ENCODE results near the gene MAST2. TPM values are rescaled to one million over a fixed set of nuclear protein-coding genes. Genes with fewer than 3 reads are reported as not detected.

The MAST2 gene
- total RNA-seq, 1 donor from 2014 or later, result 63.9 TPM

DNA sequence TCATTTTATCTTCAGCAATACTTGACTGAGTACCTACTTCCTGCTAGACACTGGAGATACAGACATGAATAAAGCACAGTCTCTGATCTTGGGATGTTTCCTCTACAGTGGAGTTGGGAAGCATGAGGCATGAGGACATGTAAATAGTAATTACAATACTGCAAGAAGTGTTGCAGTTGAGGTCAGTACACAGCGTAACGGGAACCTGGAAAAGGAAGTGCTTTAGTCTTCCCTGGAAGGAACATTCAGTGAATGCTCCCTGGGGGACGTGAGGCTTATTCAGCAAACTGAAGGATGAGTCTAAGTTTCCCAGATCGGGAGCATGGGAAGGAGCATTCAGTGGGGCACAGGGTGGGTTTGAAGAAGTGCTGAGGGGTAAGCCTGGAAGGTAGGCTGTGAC is 216.6 kb downstream of the MAST2 start:
- Mint-ChIP-seq H3K4me1 (ENCODE audit: unreplicated experiment) (no peaks in the 10 kb centered on the region), H3K4me3 (ENCODE audit: unreplicated experiment) (no peak overlapping the region), H3K27me3 (ENCODE audit: unreplicated experiment) (no peaks in the 10 kb centered on the region), H3K27ac (ENCODE audit: unreplicated experiment) (no peak overlapping the region), H3K9me3 (ENCODE audit: unreplicated experiment) (no peaks in the 10 kb centered on the region), H3K36me3 (ENCODE audit: unreplicated experiment) (peaks cover 5% of the 10 kb centered on the region)
- TF ChIP-seq, protein P1, sequence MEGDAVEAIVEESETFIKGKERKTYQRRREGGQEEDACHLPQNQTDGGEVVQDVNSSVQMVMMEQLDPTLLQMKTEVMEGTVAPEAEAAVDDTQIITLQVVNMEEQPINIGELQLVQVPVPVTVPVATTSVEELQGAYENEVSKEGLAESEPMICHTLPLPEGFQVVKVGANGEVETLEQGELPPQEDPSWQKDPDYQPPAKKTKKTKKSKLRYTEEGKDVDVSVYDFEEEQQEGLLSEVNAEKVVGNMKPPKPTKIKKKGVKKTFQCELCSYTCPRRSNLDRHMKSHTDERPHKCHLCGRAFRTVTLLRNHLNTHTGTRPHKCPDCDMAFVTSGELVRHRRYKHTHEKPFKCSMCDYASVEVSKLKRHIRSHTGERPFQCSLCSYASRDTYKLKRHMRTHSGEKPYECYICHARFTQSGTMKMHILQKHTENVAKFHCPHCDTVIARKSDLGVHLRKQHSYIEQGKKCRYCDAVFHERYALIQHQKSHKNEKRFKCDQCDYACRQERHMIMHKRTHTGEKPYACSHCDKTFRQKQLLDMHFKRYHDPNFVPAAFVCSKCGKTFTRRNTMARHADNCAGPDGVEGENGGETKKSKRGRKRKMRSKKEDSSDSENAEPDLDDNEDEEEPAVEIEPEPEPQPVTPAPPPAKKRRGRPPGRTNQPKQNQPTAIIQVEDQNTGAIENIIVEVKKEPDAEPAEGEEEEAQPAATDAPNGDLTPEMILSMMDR (IDR thresholded peaks at IDR 0.05), result no peak
- no peak for DNase-seq (ENCODE audit: extremely low spot score, unreplicated experiment)

DNA sequence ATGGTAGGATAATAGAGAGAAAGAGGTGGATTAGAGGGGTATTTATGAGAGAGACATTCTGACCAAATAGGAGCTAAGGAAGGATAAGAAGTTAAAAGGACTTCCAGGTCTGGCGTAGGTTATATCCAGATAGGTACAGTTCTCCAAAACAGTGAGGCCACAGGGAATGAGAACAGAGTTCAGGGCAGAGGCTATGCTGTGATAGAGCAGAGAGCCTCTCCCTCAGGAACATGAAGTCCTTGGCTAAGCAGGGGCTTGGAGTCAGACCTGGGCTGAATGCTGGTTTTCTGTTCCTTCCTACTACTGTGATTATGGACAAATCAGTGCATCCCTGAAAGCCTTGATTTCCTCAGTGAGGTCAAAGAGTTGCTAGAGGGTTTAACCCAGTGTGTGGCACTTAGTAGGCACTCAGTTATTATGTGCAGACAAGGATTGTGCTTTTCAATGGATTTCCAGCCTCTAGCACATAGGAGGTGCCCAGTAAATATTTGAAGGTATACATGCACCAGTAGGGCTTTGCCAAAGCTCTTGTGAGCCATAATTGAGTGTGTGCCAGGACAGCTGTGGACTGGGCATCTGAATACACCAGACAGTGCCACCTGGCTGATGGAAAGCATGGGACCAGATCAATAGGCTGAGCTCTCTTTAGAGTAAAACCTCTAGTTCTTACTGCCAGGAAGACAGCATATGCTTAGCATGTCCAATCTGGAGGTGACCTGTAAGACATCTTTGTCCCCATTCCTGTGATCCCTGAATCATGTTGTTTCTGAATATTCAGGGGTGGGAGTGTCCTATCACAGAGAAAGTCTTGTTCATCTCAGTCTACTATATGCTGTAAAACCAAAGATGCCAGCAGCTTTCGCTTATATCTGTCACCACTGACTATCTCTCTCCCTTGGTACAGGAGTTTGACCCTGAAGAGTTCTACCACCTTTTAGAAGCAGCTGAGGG is 217.9 kb downstream of the MAST2 start:
- Mint-ChIP-seq H3K4me1 (ENCODE audit: unreplicated experiment) (no peaks in the 10 kb centered on the region), H3K9me3 (ENCODE audit: unreplicated experiment) (no peaks in the 10 kb centered on the region), H3K36me3 (ENCODE audit: unreplicated experiment) (peaks cover 5% of the 10 kb centered on the region), H3K27me3 (ENCODE audit: unreplicated experiment) (no peaks in the 10 kb centered on the region), H3K4me3 (ENCODE audit: unreplicated experiment) (no peak overlapping the region), H3K27ac (ENCODE audit: unreplicated experiment) (no peak overlapping the region)
- TF ChIP-seq, protein P1 (IDR thresholded peaks at IDR 0.05), result no peak
- no peak for DNase-seq (ENCODE audit: extremely low spot score, unreplicated experiment)

DNA sequence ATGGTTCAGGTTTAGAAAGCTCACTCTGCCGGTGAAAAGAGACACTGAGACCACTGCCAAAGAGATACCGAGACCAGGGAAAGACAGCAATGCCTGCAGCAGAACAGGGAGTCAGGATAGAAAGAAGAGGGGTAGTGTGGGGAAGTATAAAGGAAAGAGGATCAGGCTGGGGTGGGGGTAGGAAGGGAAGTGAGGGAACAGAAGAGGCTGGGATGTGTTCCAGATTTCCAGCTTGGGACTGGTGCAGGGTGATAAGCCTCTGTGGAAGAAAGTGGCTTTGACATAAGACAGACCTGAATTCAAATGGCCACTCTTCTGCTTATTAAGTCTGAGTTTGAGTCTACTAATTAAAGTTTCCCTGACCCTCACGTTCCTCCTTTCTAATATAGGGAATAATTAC is 223.1 kb downstream of the MAST2 start:
- no peak overlapping the region for H3K4me3 Mint-ChIP-seq (ENCODE audit: unreplicated experiment)
- no peaks in the 10 kb centered on the region for H3K9me3 Mint-ChIP-seq (ENCODE audit: unreplicated experiment)
- no peak for DNase-seq (ENCODE audit: extremely low spot score, unreplicated experiment)
- peaks cover 10% of the 10 kb centered on the region for H3K36me3 Mint-ChIP-seq (ENCODE audit: unreplicated experiment)
- H3K4me1 Mint-ChIP-seq (ENCODE audit: unreplicated experiment), result no peaks in the 10 kb centered on the region
- H3K27me3 Mint-ChIP-seq (ENCODE audit: unreplicated experiment), result no peaks in the 10 kb centered on the region
- H3K27ac Mint-ChIP-seq (ENCODE audit: unreplicated experiment), result no peak overlapping the region
- TF ChIP-seq, protein P1 (IDR thresholded peaks at IDR 0.05), result no peak

DNA sequence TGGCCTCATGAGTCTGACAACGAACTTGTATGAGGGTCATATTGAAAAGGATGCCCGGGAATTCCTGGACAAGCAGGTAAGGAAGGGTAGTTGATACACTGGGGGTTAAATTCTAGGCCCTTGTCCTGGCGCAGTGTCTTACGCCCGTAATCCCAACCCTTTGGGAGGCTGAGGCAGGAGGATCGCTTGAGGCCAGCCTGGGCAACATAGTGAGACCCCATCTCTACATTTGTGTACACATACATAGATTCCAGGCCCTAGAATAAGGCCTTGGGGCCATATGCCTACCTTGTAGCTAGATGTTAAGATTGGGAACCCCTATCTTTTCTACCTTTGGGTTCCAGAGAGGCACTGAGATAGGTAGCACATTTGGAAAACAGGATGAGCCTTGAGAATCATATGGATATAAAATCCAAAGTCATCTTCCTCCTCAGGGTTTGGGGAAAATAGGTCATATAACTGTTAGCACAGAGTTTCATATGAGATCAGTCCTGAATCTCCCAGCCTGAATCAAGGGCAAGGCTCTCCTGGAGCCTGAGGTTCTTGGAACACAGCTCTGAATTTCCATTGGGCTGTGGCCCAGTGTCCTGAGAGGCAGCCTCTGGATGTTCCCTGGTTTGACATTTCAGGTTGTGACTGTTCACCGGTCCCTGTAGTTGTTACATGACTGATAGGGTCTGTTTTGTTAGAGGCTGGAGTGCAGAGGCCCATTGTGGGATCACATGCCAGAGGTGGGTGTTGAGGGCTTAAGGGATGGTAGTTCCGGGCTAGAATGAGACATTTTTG is 224.6 kb downstream of the MAST2 start:
- H3K36me3 Mint-ChIP-seq (ENCODE audit: unreplicated experiment), result peaks cover 10% of the 10 kb centered on the region
- DNase-seq (ENCODE audit: extremely low spot score, unreplicated experiment), result no peak
- H3K27me3 Mint-ChIP-seq (ENCODE audit: unreplicated experiment), result no peaks in the 10 kb centered on the region
- TF ChIP-seq, protein P1 (IDR thresholded peaks at IDR 0.05), result no peak
- no peaks in the 10 kb centered on the region for H3K9me3 Mint-ChIP-seq (ENCODE audit: unreplicated experiment)
- H3K4me1 Mint-ChIP-seq (ENCODE audit: unreplicated experiment), result no peaks in the 10 kb centered on the region
- no peak overlapping the region for H3K4me3 Mint-ChIP-seq (ENCODE audit: unreplicated experiment)
- H3K27ac Mint-ChIP-seq (ENCODE audit: unreplicated experiment), result no peak overlapping the region

All from osteocyte (in vitro differentiated cells).